SK-N-SH (cell line): Measurements from ENCODE around the gene CETP. TPM values are rescaled to one million over a fixed set of nuclear protein-coding genes. Genes with fewer than 3 reads are reported as not detected.

Experiments
- CTCF ChIA-PET: fragments of 300-600, 350-600 bp; formaldehyde crosslinking; extraction: SDS; loops from one replicate; lab custom pipeline; 2021; lab: Yijun Ruan, JAX
- POLR2A ChIA-PET: fragments of 350-600 bp; sonication (Branson Sonifier 250); formaldehyde crosslinking; extraction: SDS; loops from one replicate; lab custom pipeline; 2020; ENCODE audit warnings: antibody characterized with exemption, inconsistent platforms; lab: Yijun Ruan, JAX
- DNase-seq: peaks from one replicate; pipeline ENCODE4 v3.0.0; 2012
- H2AFZ ChIP-seq: fragments of 200-600 bp; sonication (generic); 2 replicates; pipeline ENCODE4 v1.8.1; 2016; ENCODE audit warnings: antibody characterized with exemption, mild to moderate bottlenecking, low read depth
- H3F3A ChIP-seq: fragments of 200-600 bp; sonication (generic); replicated peaks from 2 replicates; pipeline ENCODE3; 2016; ENCODE audit warnings: antibody characterized with exemption, mild to moderate bottlenecking; ENCODE audit not compliant: insufficient read depth
- H3K27ac ChIP-seq, 2 experiments: fragments of 200-500 bp in 1 of 2; fragments of 200-600 bp in 1 of 2; sonication (Bioruptor generic) in 1 of 2; sonication (generic), shearing (Covaris generic) in 1 of 2; 2 replicates each; pipeline versions ENCODE4 v1.5.1 to v1.6.1; 2014 to 2016; ENCODE audit warnings: low read depth in 2 of 2, inconsistent platforms in 1 of 2, low read length in 1 of 2, mild to moderate bottlenecking in 1 of 2, mixed read lengths in 1 of 2
- H3K27me3 ChIP-seq: fragments of 200-600 bp; sonication (generic), shearing (Covaris generic); 2 replicates; pipeline ENCODE4 v1.6.1; 2016; ENCODE audit warnings: mixed run types; ENCODE audit not compliant: insufficient read depth
- H3K36me3 ChIP-seq, 2 experiments: fragments of 200-500 bp in 1 of 2; fragments of 200-600 bp in 1 of 2; sonication (Bioruptor generic) in 1 of 2; sonication (generic) in 1 of 2; replicated peaks in 1 of 2; 2 replicates each; pipeline versions ENCODE3 to v1.5.1; 2014 to 2016; ENCODE audit warnings: low read length in 1 of 2, mild to moderate bottlenecking in 1 of 2; ENCODE audit not compliant: insufficient read depth in 2 of 2, control insufficient read depth in 1 of 2
- H3K4me1 ChIP-seq, 2 experiments: fragments of 200-500 bp in 1 of 2; fragments of 200-600 bp in 1 of 2; sonication (Bioruptor generic) in 1 of 2; sonication (generic), shearing (Covaris generic) in 1 of 2; 2 replicates each; pipeline versions ENCODE4 v1.5.1 to v1.6.1; 2014 to 2016; ENCODE audit warnings: low read depth in 1 of 2, low read length in 1 of 2, mixed run types in 1 of 2; ENCODE audit not compliant: insufficient read depth in 2 of 2, control insufficient read depth in 1 of 2
- H3K4me2 ChIP-seq: fragments of 200-600 bp; sonication (generic), shearing (Covaris generic); 2 replicates; pipeline ENCODE4 v1.6.1; 2017; ENCODE audit warnings: mixed run types
- H3K4me3 ChIP-seq, 2 experiments: fragments of 200-500 bp in 1 of 2; fragments of 200-600 bp in 1 of 2; sonication (Bioruptor generic) in 1 of 2; sonication (generic), shearing (Covaris generic) in 1 of 2; 2 replicates each; pipeline versions ENCODE4 v1.5.1 to v1.8.1; 2014 to 2016; ENCODE audit warnings: low read depth in 2 of 2, inconsistent platforms in 1 of 2, low read length in 1 of 2, mild to moderate bottlenecking in 1 of 2, mixed read lengths in 1 of 2, moderate library complexity in 1 of 2
- H3K79me2 ChIP-seq: fragments of 200-600 bp; sonication (generic); 2 replicates; pipeline ENCODE4 v1.8.1; 2017; ENCODE audit warnings: mild to moderate bottlenecking; ENCODE audit not compliant: insufficient read depth
- H3K9ac ChIP-seq: fragments of 200-600 bp; sonication (generic); 2 replicates; pipeline ENCODE4 v1.6.1; 2017; ENCODE audit warnings: mixed run types
- H3K9me2 ChIP-seq: fragments of 200-600 bp; sonication (generic); 2 replicates; pipeline ENCODE4 v1.6.1; 2017; ENCODE audit warnings: mixed run types
- H3K9me3 ChIP-seq: fragments of 200-600 bp; sonication (generic); 2 replicates; pipeline ENCODE4 v1.6.1; 2017; ENCODE audit warnings: mixed run types, mild to moderate bottlenecking, moderate library complexity
- H4K20me1 ChIP-seq: fragments of 200-600 bp; sonication (generic); 2 replicates; pipeline ENCODE4 v1.6.1; 2017; ENCODE audit warnings: mild to moderate bottlenecking, mixed run types; ENCODE audit not compliant: insufficient read depth
- CHD2 ChIP-seq: fragments of 150-350 bp; IDR thresholded peaks from 2 replicates; pipeline ENCODE4 v1.6.1; 2018; ENCODE audit warnings: low read length; ENCODE audit not compliant: partially characterized antibody
- ELF1 ChIP-seq: IDR thresholded peaks from 2 replicates; pipeline ENCODE4 v1.4.0; 2012
- EZH2phosphoT487 ChIP-seq: fragments of 200-600 bp; sonication (generic); IDR thresholded peaks from 2 replicates; pipeline ENCODE4 v1.6.1; 2017; ENCODE audit warnings: low read depth, mixed run types, mild to moderate bottlenecking, antibody characterized with exemption, moderate library complexity, borderline replicate concordance
- FOXJ3 ChIP-seq: sonication (generic); formaldehyde crosslinking; IDR thresholded peaks from 2 replicates; pipeline ENCODE4 v1.5.1; 2020; ENCODE audit warnings: mild to moderate bottlenecking, missing genetic modification reagents
- FOXM1 ChIP-seq: IDR thresholded peaks from 2 replicates; pipeline ENCODE4 v1.4.0; 2012; ENCODE audit warnings: low read depth, mild to moderate bottlenecking
- GATA2 ChIP-seq: sonication (generic); formaldehyde crosslinking; IDR thresholded peaks from 2 replicates; pipeline ENCODE4 v1.5.0; 2020; ENCODE audit warnings: mild to moderate bottlenecking, missing genetic modification reagents
- MEF2A ChIP-seq: IDR thresholded peaks from 2 replicates; pipeline ENCODE4 v1.4.0; 2012; ENCODE audit warnings: low read depth, borderline replicate concordance
- MXI1 ChIP-seq: IDR thresholded peaks from 2 replicates; pipeline ENCODE4 v1.6.1; 2012; ENCODE audit warnings: mild to moderate bottlenecking, low read depth, low read length, improper control_type of control experiment
- NFIC ChIP-seq: IDR thresholded peaks from 2 replicates; pipeline ENCODE4 v1.4.0; 2012; ENCODE audit warnings: borderline replicate concordance
- NRF1 ChIP-seq: IDR thresholded peaks from 2 replicates; pipeline ENCODE4 v1.6.1; 2012; ENCODE audit warnings: low read depth, mild to moderate bottlenecking, low read length
- POLR2AphosphoS5 ChIP-seq: IDR thresholded peaks from 2 replicates; pipeline ENCODE4 v1.6.1; 2012; ENCODE audit warnings: low read depth, low read length
- RAD21 ChIP-seq: IDR thresholded peaks from 2 replicates; pipeline ENCODE4 v1.6.1; 2012; ENCODE audit warnings: mild to moderate bottlenecking, low read length
- RCOR1 ChIP-seq: fragments of 150-350 bp; IDR thresholded peaks from 2 replicates; pipeline ENCODE4 v1.6.1; 2017; ENCODE audit warnings: antibody characterized with exemption, low read length
- RXRA ChIP-seq: IDR thresholded peaks from 2 replicates; pipeline ENCODE4 v1.4.0; 2012; ENCODE audit warnings: low read depth, mild to moderate bottlenecking, borderline replicate concordance
- TCF12 ChIP-seq: IDR thresholded peaks from 2 replicates; pipeline ENCODE4 v1.4.0; 2012
- TEAD4 ChIP-seq: IDR thresholded peaks from 2 replicates; pipeline ENCODE4 v1.4.0; 2012; ENCODE audit warnings: mild to moderate bottlenecking, borderline replicate concordance; ENCODE audit not compliant: insufficient read depth
- USF1 ChIP-seq: IDR thresholded peaks from 2 replicates; pipeline ENCODE4 v1.4.0; 2012; ENCODE audit warnings: low read depth, borderline replicate concordance
- YY1 ChIP-seq: IDR thresholded peaks from 2 replicates; pipeline ENCODE4 v1.4.0; 2012; ENCODE audit warnings: low read depth, mild to moderate bottlenecking
- WGBS: methylation state at CpG from one replicate; pipeline ENCODE4 v1.1.6; 2017; ENCODE audit warnings: low lambda C conversion rate; 5-methylcytosine and 5-hydroxymethylcytosine counted together
- polyA plus RNA-seq, 3 experiments: library from polyadenylated mRNA; depleted of rRNA; stranded (reverse); fragments of >200 nt; gene quantifications; 2 replicates each; pipeline ENCODE4 v1.2.3, GENCODE V29; 2012
- TF ChIP-seq, protein P1 (sequence below): IDR thresholded peaks from 2 replicates; pipeline ENCODE4; 2012
- TF ChIP-seq, protein P2 (sequence below): IDR thresholded peaks from 2 replicates; pipeline ENCODE4 v1.4.0; 2012; ENCODE audit warnings: low read depth

CETP gene
- polyA plus RNA-seq, 1 of the 3 experiments (the other 2 are of a cell fraction), result not detected

- H3K4me3 ChIP-seq, result no peak overlapping the region
- DNase-seq, result no peak
- H3K36me3 ChIP-seq, result peaks cover 1 to 5% of the 10 kb centered on the region in 2 experiments
- H3K27me3 ChIP-seq, result no peaks in the 10 kb centered on the region
- peaks cover 21% of the 10 kb centered on the region for H3F3A ChIP-seq
- ChIA-PET POLR2A (interaction anchor here (0.7 to 1.0 kb wide), 2 partner anchors 19 to 20 kb away, joined by 3 to 4 read pairs; partner anchors contain the start of gene HERPUD1), CTCF (interaction anchor here (0.8 to 6.2 kb wide), 12 partner anchors 9 to 164 kb away, joined by 3 to 56 read pairs (median 6); partner anchors contain the start of genes CETP and SLC12A3)
- TF ChIP-seq USF1, result no peak
- TF ChIP-seq GATA2 (CRISPR knock-in tag), result no peak
- TF ChIP-seq MXI1, result no peak
- TF ChIP-seq TCF12, result no peak
- no peak for TF ChIP-seq FOXJ3
- TF ChIP-seq, protein P1, sequence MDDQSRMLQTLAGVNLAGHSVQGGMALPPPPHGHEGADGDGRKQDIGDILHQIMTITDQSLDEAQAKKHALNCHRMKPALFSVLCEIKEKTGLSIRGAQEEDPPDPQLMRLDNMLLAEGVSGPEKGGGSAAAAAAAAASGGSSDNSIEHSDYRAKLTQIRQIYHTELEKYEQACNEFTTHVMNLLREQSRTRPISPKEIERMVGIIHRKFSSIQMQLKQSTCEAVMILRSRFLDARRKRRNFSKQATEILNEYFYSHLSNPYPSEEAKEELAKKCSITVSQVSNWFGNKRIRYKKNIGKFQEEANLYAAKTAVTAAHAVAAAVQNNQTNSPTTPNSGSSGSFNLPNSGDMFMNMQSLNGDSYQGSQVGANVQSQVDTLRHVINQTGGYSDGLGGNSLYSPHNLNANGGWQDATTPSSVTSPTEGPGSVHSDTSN, result no peak
- TF ChIP-seq NRF1, result no peak
- no peak for TF ChIP-seq POLR2AphosphoS5
- no peak for TF ChIP-seq TEAD4
- TF ChIP-seq, protein P2, sequence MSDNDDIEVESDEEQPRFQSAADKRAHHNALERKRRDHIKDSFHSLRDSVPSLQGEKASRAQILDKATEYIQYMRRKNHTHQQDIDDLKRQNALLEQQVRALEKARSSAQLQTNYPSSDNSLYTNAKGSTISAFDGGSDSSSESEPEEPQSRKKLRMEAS, result no peak
- no peak for TF ChIP-seq RXRA
- TF ChIP-seq YY1, result no peak
- TF ChIP-seq RCOR1, result no peak
- no peak for TF ChIP-seq EZH2phosphoT487
- no peak for TF ChIP-seq MEF2A
- TF ChIP-seq NFIC, result no peak
- TF ChIP-seq FOXM1, result no peak
- no peak for TF ChIP-seq ELF1
- TF ChIP-seq RAD21, result no peak
- no peak for TF ChIP-seq CHD2
- H3K9ac ChIP-seq, result no peak overlapping the region
- no peak overlapping the region for H3K27ac ChIP-seq
- H4K20me1 ChIP-seq, result no peaks in the 10 kb centered on the region
- H3K9me3 ChIP-seq, result no peaks in the 10 kb centered on the region
- no peaks in the 10 kb centered on the region for H3K9me2 ChIP-seq
- no peak overlapping the region for H3K4me2 ChIP-seq
- no peaks in the 10 kb centered on the region for H3K79me2 ChIP-seq
- WGBS, result 87% methylated on average over 7 of the region's 7 CpGs
- no peaks in the 10 kb centered on the region; a peak in 1 of 4 replicates for H3K4me1 ChIP-seq
- no peak overlapping the region for H2AFZ ChIP-seq
Measured at GRCh38 chr16:56950455-56950854, 11.3 kb upstream of the CETP start.
